HUDEP-2 (cell line): Measurements from ENCODE around the gene NLE1.
A peak's percentile ranks its signal among the peaks of the same experiment; 100 is the strongest.

Experiments used
- DNase-seq, 76 experiments: peaks; one replicate each; lab custom pipeline; 2025; ENCODE audit not compliant: unreplicated experiment in 76 of 76; lab: John Stamatoyannopoulos, UW

Gene NLE1

DNA sequence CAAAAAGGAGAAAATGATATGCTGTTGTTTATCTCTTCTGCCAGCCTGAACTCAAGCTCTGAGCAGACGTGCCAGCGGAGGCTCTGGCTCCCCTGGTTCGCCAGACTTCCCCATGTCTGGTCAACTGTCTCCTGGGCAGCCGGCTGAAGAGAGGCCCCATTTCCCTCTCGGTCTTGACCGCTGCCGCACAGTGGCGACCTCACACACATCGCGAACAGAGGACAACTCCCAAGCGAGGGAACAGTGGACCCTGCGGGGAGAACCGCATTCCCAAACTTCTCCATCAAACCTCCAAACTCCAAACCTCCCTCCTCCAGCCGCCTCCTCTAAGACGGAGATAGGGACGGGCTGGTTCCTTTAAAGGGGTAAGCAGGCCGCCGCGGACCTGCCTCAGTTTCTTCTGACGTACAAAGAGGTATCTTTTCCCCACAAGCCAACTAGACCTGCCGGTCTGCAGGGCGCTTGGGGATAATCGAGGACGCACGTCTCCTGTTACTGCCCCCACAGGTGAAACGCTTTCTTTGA, 53.7 kb downstream of the NLE1 start:
- DNase-seq: peak in 29 of 76 experiments; percentile 5 to 55 (median 25)

DNA sequence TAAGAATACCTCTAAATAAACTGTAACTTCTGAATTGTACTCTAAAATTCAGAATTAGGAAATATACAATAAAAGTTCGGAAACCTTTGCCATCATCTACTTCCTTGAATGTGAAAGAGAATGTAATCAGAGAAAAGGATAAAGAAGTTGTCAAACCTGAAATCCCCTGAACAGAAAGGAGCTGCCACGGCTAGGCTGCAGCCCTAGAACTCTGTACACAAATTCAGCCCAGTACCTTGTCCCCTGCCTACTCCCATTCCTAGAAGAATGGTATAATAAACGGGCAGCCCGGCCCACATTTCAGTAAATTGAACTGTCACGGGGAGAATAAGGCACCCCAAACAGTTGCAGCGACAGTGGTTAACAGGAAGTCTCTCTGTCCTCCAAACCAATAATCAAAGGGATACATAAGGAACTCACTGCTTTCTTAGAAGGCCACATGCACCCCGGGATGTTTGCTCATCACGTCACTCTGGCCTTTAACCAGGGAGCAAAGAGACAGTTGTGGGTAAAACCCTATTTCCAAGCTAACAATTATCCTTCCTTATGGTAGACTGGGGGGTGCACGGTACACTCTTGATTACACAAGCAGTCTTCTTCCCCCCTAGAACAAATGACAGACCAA, 54.3 kb downstream of the NLE1 start:
- DNase-seq: peak in 17 of 76 experiments; percentile 11 to 55 (median 27)

DNA sequence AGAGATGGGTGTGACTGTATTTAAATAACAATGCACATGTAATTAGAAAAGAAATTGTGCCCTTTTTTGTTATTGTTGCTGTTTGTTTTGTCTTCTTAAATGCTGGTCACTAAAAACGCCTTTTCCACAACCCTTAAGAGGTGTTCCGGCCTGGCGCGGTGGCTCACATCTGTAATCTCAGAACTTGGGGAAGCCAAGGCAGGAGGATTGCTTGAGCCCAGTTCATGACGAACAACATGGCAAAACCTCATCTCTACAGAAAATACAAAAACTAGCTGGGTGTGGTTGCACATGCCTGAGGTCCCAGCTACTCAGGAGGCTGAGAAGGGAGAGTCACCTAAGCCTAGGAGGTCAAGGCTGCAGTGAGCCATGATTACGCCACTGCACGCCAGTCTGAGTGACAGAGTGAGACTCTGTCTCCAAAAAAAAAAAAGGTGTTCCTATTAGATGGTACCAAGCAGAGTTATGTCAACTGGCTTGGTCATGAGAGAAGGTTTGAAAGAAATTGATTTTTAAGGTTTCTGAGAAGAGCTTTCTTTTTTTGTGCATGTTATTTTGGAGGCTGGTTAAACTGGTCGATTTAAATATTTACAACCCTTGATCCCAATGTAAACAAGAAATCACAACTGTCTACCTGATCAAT, 55.1 kb downstream of the NLE1 start:
- DNase-seq: no peak

DNA sequence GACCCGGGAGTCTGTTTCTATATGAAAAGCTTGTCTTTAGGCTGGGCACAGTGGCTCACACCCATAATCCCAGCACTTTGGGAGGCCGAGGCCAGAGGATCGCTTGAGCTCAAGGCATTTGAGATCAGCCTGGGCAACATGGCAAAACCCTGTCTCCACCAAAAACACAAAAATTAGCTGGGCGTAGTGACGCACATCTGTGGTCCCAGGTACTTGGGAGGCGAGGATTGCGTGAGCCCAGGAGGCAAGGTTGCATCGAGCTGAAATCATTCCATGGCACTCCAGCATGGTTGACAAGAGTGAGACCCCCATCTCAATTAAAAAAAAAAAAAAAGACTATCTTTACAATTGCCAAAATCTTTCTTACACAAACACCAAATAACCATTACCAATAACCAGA, 55.9 kb downstream of the NLE1 start:
- no peak for DNase-seq

DNA sequence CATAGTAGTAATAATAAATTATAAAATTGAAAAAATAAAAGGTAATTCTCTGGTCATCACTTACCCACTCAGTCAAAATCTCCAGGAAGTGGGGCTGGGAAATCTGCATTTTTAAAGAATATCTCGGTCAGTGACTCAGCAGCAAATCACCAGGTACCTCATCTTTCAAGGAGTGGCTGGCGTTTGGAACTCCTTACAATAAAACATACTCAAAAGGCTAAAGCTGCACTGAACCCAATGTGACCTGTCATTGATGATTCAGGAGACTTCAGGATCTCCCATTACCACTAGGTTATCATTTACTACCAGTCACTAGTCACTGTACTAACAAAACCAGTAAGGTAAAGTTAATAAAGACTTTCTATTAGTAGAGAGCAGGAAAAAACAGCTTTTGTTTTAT, 57.1 kb downstream of the NLE1 start:
- peak in 1 of 76 experiments; percentile 11 for DNase-seq

DNA sequence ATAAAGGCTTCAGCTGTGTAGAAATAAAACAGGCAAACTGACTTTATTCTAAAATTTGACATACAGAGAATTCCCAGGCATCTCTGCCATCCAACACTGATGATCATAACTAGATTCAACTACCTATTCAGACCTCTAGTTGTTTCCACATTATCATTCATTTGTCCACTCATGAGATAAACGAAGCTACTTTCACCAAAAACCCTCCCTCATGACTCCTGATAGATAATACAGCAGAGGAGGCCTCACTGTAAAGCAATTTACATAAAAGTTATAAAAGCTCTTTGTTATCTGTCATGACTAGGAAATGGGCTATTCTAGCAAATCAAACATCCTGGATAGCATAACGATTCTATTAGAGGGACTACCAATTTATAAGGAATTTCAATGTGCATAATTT, 59.0 kb downstream of the NLE1 start:
- no peak for DNase-seq

DNA sequence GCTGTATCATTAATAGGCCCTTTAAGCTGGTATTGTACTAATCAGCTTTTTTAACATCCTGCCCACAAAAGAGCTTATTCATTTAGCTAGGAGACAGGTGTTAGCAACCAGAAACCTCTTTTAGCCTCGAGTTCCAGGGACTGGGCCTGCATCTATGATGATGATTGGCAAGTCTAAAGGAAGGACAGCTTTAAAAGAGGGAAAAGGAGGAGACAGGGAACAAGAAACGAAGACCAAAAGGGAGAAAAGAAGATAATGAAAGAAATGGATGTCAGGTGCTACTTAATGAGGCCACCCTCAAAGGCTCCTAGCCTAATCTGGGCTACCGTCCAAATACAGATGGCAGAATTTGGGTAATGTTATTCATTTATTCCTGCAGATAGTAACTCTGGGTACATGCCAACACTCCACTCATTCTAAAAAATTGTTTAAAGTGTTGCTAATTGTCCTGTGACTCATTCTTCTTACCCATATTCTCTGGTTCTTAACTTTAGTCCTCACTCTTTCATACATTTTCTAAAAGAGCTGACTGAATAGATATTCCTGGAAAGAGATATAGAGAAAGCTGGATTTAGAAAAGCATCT, 59.9 kb downstream of the NLE1 start:
- peak in 45 of 76 experiments; percentile 1 to 84 (median 43) for DNase-seq

DNA sequence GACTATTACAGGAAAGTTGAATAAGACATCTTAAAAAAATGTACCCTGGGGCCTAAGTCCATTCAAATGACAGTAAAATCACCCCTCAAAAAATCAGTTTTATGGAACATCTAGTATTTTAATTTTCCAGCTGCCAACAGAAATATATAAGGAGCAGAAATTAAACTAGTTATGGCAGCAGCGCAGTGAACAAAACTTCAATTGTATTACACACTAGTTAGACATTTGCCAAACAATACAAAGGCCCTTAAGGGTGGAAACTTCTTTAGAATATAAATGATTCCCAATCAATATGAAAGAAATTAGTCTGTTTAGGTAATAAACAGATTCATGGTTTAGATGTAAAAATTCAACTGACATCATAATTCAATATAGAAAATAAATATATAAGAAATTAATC, 60.5 kb downstream of the NLE1 start:
- no peak for DNase-seq

DNA sequence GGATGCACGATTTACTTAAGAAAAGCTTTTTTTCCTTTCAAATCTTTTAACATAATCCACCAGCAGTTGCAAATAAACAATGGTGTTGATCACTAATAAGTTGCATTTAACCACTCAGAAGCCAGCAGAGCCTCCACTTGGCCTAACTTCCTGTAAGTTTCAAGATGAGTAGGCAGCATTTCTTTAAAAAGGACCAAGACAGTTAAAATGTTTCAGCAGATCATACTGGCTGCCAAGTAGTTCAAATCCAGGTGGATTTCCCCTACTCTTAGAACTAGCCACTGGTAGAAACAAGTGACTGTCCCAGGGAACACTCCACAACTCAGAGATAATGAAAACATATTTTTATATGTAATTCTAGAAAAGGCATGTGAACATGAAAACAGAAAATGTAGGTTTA, 61.6 kb downstream of the NLE1 start:
- no peak for DNase-seq

DNA sequence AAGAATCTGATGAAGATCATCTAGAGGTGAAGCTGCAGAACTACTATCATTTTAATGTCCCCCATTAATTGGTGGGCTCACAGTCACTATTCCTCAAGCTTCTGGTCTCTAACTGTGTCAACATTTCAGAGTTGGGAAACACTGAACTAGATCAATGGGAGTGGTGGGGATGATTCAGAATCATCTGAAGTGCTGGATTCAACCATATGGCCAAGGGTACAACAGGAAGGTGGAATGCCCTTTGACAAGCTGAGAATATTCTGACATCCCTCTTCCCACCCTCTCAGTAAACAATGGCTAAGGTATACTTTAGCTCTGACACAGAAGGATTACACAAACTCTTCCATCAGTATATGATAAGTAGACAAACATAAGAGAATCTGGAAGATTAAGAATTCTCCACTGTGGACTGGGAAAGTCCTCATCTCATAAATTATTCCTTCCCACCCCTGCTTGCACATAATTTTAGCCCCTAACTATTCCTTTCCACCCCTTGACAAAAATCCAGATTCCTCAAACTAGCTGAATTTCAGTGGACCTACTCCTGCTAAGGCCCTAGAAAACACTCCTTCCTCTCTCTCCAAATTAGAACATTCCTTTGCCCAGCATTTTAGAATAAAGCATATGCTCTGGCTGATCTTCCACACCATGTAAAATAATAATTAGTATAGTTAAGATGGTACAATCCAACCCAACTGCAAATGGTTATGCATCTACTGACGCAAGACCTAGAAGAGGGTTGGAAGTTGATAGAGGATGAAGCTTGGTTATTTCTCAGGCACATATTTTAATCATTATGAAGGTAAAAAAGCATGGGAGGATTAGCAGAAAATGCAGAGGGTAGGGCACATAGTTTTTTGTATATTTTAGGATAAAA, 62.3 kb downstream of the NLE1 start:
- DNase-seq: no peak
